Fibroblast of lung (primary cell): ENCODE results near the gene SPPL2C. TPM values are rescaled to one million over a fixed set of nuclear protein-coding genes. Genes with fewer than 3 reads are reported as not detected.

Source experiments
- DNase-seq, 2 donors: peaks; one replicate each; pipeline versions ENCODE4 v3.0.0 to v3.0.0-alpha.2; 2010; ENCODE audit warnings: low read depth in 2 of 2
- H2AFZ ChIP-seq: 2 replicates; pipeline ENCODE4 v1.5.1; 2012; ENCODE audit warnings: low read length, control low read depth, inconsistent platforms
- H3K27ac ChIP-seq: 2 replicates; pipeline ENCODE4 v1.5.1; 2011; ENCODE audit warnings: low read length, control low read depth; ENCODE audit not compliant: insufficient read depth
- H3K27me3 ChIP-seq: 2 replicates; pipeline ENCODE4 v1.5.1; 2011; ENCODE audit warnings: mild to moderate bottlenecking, low read length; ENCODE audit not compliant: control insufficient read depth, insufficient read depth
- H3K36me3 ChIP-seq: 2 replicates; pipeline ENCODE4 v1.5.1; 2011; ENCODE audit warnings: low read length; ENCODE audit not compliant: control insufficient read depth, insufficient read depth
- H3K4me1 ChIP-seq: 2 replicates; pipeline ENCODE4 v1.5.1; 2011; ENCODE audit warnings: low read length; ENCODE audit not compliant: control insufficient read depth, insufficient read depth; ENCODE audit errors: extremely low read depth
- H3K4me2 ChIP-seq: 2 replicates; pipeline ENCODE4 v1.5.1; 2011; ENCODE audit warnings: low read length, control low read depth; ENCODE audit not compliant: insufficient read depth; ENCODE audit errors: extremely low read depth
- H3K4me3 ChIP-seq, 4 experiments: fragments of 200-600 bp in 1 of 4; sonication (generic) in 1 of 4; replicated peaks in 1 of 4; 2 replicates each; pipeline ENCODE4 v1.5.1; 2011 to 2016; ENCODE audit warnings: low read length in 4 of 4, low read depth in 3 of 4, mild to moderate bottlenecking in 3 of 4, control low read depth in 2 of 4, inconsistent platforms in 1 of 4, mixed read lengths in 1 of 4; ENCODE audit not compliant: insufficient read depth in 1 of 4; ENCODE audit errors: control extremely low read depth in 1 of 4
- H3K79me2 ChIP-seq: 2 replicates; pipeline ENCODE4 v1.5.1; 2012; ENCODE audit warnings: mild to moderate bottlenecking, low read length, inconsistent platforms; ENCODE audit not compliant: control insufficient read depth, insufficient read depth
- H3K9ac ChIP-seq: 2 replicates; pipeline ENCODE4 v1.5.1; 2011; ENCODE audit warnings: mild to moderate bottlenecking, low read length, control low read depth; ENCODE audit not compliant: insufficient read depth
- H3K9me3 ChIP-seq: 2 replicates; pipeline ENCODE4 v1.5.1; 2012; ENCODE audit warnings: low read depth, low read length; ENCODE audit not compliant: control insufficient read depth, insufficient read depth
- H4K20me1 ChIP-seq: 2 replicates; pipeline ENCODE4 v1.5.1; 2011; ENCODE audit warnings: low read length; ENCODE audit not compliant: control insufficient read depth, insufficient read depth; ENCODE audit errors: extremely low read depth
- EZH2 ChIP-seq: IDR thresholded peaks from 2 replicates; pipeline ENCODE4 v1.5.1; 2012; ENCODE audit warnings: low read length, control low read depth, mild to moderate bottlenecking; ENCODE audit errors: missing control alignments
- polyA plus RNA-seq, 2 donors: library from polyadenylated mRNA; depleted of rRNA in 1 of 2; stranded (reverse) in 1 of 2; unstranded in 1 of 2; fragments of >200 nt; gene quantifications; 2 replicates each; pipeline ENCODE4 v1.2.1, GENCODE V29; 2011 to 2012; ENCODE audit warnings: missing spikeins in 1 of 2
- total RNA-seq: library from RNA; depleted of rRNA; stranded (reverse); fragments of >200 nt; gene quantifications from 2 replicates; pipeline ENCODE4 v1.2.1, GENCODE V29; 2014
- TF ChIP-seq, protein P1 (sequence below), 2 donors: IDR thresholded peaks in 1 of 2; conservative IDR thresholded peaks in 1 of 2; 1 replicate in 1 of 2; 2 replicates in 1 of 2; pipeline ENCODE4 v1.5.1; 2011 to 2012; ENCODE audit warnings: low read length in 2 of 2, control low read depth in 1 of 2, inconsistent platforms in 1 of 2, low read depth in 1 of 2, mild to moderate bottlenecking in 1 of 2

SPPL2C gene
- total and polyA plus RNA-seq, 2 donors (not counting 1 experiment from before 2014, with no cell fraction given) = not detected

DNA sequence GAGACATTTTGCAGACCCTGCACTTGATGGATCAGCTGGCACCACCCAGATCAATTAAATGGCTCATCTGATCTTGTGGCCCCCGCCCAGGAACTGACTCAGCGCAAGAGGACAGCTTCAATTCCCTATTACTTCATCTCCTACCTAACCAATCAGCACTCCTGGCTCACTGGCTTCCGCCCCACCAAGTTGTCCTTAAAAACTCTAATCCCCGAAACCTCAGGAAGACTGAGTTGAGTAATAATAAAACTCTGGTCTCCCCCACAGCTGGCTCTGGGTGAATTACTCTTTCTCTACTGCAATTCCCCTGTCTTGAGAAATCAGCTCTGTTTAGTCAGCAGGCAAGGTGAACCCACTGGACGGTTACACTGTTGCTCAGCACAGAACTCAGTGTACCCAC, 23.6 kb downstream of the SPPL2C start:
- TF ChIP-seq, protein P1, sequence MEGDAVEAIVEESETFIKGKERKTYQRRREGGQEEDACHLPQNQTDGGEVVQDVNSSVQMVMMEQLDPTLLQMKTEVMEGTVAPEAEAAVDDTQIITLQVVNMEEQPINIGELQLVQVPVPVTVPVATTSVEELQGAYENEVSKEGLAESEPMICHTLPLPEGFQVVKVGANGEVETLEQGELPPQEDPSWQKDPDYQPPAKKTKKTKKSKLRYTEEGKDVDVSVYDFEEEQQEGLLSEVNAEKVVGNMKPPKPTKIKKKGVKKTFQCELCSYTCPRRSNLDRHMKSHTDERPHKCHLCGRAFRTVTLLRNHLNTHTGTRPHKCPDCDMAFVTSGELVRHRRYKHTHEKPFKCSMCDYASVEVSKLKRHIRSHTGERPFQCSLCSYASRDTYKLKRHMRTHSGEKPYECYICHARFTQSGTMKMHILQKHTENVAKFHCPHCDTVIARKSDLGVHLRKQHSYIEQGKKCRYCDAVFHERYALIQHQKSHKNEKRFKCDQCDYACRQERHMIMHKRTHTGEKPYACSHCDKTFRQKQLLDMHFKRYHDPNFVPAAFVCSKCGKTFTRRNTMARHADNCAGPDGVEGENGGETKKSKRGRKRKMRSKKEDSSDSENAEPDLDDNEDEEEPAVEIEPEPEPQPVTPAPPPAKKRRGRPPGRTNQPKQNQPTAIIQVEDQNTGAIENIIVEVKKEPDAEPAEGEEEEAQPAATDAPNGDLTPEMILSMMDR (conservative IDR thresholded peaks at IDR 0.05 in 1 of 2, IDR thresholded peaks at IDR 0.05 in 1 of 2; ENCODE audit: low read depth in 1 of 2, low read length in 2 of 2) = no peak
- no peak for TF ChIP-seq EZH2
- Histone ChIP-seq H4K20me1 (no peaks in the 10 kb centered on the region), H3K36me3 (no peaks in the 10 kb centered on the region), H2AFZ (no peak overlapping the region), H3K4me3 (no peak overlapping the region), H3K4me2 (no peak overlapping the region), H3K27me3 (peaks cover 4% of the 10 kb centered on the region), H3K9ac (no peak overlapping the region), H3K27ac (no peak overlapping the region), H3K9me3 (no peaks in the 10 kb centered on the region), H3K4me1 (no peaks in the 10 kb centered on the region), H3K79me2 (no peaks in the 10 kb centered on the region)
- no peak for DNase-seq

DNA sequence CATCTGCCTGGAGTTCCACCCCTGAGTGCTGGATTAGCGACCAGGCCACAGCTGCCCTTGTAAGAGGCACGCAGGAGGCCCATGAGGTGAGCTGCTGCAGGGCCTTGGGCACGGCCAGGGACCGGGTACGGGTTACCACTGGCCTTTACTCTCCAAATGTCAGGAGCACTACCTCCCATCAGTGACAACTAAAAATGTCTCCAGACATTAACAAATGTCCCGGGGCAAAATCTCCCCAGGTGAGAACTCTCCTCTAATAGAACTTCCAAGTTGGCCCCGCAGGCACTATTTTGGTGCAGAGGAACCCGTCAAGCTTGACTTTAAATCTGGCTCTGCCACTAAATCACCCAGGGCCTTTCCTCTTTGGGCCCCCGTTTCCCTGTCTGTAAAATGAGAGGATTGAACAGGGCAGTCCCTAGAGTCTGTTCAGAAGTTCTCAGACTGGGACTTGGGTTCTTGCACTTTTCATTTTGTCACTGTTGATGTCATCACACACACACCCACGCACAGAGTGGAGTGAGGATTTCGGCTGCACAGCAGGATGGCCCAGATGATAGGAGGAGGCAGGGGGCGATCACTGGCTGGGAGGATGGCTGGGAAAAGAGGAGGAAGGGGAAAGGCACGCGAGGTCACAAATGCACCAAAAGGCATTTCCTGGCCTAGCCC, 25.1 kb downstream of the SPPL2C start:
- Histone ChIP-seq H4K20me1 (no peaks in the 10 kb centered on the region), H3K27ac (no peak overlapping the region), H3K4me1 (no peaks in the 10 kb centered on the region), H3K27me3 (peaks cover 4% of the 10 kb centered on the region), H3K79me2 (no peaks in the 10 kb centered on the region), H3K4me3 (no peak overlapping the region), H3K9ac (no peak overlapping the region), H3K36me3 (no peaks in the 10 kb centered on the region), H2AFZ (no peak overlapping the region), H3K9me3 (no peaks in the 10 kb centered on the region), H3K4me2 (no peak overlapping the region)
- TF ChIP-seq EZH2 = no peak
- TF ChIP-seq, protein P1 (conservative IDR thresholded peaks at IDR 0.05 in 1 of 2, IDR thresholded peaks at IDR 0.05 in 1 of 2; ENCODE audit: low read depth in 1 of 2, low read length in 2 of 2) = no peak
- no peak for DNase-seq

DNA sequence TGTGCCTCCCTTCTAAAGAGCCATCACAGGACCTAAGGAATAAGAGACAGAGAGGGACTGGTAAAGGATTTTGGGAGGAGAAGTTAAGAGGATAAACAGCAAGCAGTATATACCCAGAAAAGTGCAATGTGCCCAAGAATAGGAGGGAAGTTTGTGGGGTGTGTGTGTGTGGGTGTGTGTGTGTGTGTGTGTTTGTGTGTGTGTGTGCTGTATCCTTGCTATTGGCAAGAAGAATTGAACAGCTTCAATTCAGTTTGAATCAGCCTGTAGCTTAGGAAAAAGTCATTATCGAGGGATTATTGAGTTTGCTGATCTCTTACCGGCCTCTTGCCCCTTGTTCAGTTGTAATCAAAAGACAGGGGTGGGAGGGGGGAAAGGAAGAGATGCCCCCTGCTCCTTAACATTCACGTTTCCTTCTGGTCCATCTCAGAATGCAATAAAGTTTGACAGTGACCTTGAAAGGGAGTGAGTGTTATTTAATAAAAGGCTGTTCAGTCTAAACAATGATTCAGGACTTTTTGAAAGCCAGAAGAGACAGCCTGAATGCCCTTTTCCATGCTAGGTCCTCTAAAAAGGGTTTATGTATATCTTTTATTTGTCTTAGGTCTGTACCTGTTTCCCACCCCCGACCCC, 25.8 kb downstream of the SPPL2C start:
- Histone ChIP-seq H3K4me1 (no peaks in the 10 kb centered on the region), H3K9me3 (no peaks in the 10 kb centered on the region), H3K27me3 (no peaks in the 10 kb centered on the region), H3K79me2 (no peaks in the 10 kb centered on the region), H4K20me1 (no peaks in the 10 kb centered on the region), H3K9ac (no peak overlapping the region), H3K4me3 (no peak overlapping the region), H3K27ac (no peak overlapping the region), H3K36me3 (no peaks in the 10 kb centered on the region), H2AFZ (no peak overlapping the region), H3K4me2 (no peak overlapping the region)
- DNase-seq = no peak
- TF ChIP-seq EZH2 = no peak
- TF ChIP-seq, protein P1 (conservative IDR thresholded peaks at IDR 0.05 in 1 of 2, IDR thresholded peaks at IDR 0.05 in 1 of 2; ENCODE audit: low read depth in 1 of 2, low read length in 2 of 2) = no peak
